Body of pancreas (tissue), 4 donors: ENCODE results near the gene ANKRD55.

Experiments
- CTCF ChIP-seq, 7 experiments: fragments of 450-650 bp in 4 of 7; fragments of 200-600 bp in 3 of 7; sonication (generic) in 3 of 7; IDR thresholded peaks; one replicate each; pipeline ENCODE4 v1.5.1; 2016 to 2019; ENCODE audit warnings: antibody characterized with exemption in 7 of 7
- POLR2A ChIP-seq, 3 donors: fragments of 450-650 bp; IDR thresholded peaks; one replicate each; pipeline ENCODE4 v1.6.1; 2016; ENCODE audit warnings: antibody characterized with exemption in 3 of 3, mild to moderate bottlenecking in 2 of 3

GRCh38 chr5:56191656-56192055 is 41.5 kb downstream of the ANKRD55 start:
- TF ChIP-seq CTCF (IDR thresholded peaks at IDR 0.05) (no peak), POLR2A (IDR thresholded peaks at IDR 0.05) (no peak)
